RWPE1 (cell line): ENCODE results near the gene SH2B3.

Experiments
- CTCF ChIA-PET: fragments of 350-600 bp; sonication (Branson Sonifier 250); formaldehyde crosslinking; extraction: SDS; loops from one replicate; lab custom pipeline; 2021; lab: Yijun Ruan, JAX
- POLR2A ChIA-PET: fragments of 400-600 bp; formaldehyde crosslinking; extraction: SDS; loops from one replicate; lab custom pipeline; 2020; ENCODE audit warnings: antibody characterized with exemption; ENCODE audit not compliant: low non-redundant PET; lab: Yijun Ruan, JAX
- DNase-seq: peaks from one replicate; pipeline ENCODE4 v3.0.0; 2012; ENCODE audit warnings: low spot score
- H3K27ac ChIP-seq: fragments of 450-650 bp; 2 replicates; pipeline ENCODE4 v1.5.1; 2017
- TF ChIP-seq, protein P1 (sequence below): fragments of 450-650 bp; conservative IDR thresholded peaks from 2 replicates; pipeline ENCODE4 v1.5.1; 2017; ENCODE audit warnings: low read depth, mild to moderate bottlenecking

SH2B3 gene

DNA sequence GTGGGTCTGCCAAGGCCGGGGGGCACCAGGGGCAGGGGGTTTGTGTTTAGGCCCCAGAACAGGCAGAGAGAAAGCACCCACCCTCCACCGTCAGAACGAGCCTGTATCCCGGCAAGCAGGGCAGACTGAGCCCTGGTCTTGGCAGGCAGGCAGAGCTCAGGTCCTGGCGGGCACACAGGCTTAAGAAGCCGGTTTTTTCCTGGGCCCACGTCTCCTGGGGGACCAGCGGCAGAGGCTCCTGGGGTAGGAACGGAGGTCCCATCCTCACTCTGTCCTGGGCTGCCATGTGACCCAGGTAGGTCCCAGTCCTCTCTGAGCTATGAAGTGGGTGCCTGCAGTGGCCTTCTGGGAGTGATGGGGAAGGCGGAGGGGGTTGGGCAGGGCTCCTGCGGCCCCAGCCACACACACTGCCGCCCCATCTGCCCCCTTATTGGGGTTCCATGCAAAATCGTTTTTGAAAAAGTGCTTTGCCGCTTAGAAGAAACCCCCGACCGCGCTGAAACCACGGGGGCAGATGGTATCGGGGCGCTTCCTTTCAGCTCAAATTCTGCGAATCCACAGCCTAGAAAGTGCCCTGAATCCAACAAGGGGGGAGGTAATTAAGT is 24.2 kb downstream of the SH2B3 start:
- no peak for DNase-seq
- TF ChIP-seq, protein P1, sequence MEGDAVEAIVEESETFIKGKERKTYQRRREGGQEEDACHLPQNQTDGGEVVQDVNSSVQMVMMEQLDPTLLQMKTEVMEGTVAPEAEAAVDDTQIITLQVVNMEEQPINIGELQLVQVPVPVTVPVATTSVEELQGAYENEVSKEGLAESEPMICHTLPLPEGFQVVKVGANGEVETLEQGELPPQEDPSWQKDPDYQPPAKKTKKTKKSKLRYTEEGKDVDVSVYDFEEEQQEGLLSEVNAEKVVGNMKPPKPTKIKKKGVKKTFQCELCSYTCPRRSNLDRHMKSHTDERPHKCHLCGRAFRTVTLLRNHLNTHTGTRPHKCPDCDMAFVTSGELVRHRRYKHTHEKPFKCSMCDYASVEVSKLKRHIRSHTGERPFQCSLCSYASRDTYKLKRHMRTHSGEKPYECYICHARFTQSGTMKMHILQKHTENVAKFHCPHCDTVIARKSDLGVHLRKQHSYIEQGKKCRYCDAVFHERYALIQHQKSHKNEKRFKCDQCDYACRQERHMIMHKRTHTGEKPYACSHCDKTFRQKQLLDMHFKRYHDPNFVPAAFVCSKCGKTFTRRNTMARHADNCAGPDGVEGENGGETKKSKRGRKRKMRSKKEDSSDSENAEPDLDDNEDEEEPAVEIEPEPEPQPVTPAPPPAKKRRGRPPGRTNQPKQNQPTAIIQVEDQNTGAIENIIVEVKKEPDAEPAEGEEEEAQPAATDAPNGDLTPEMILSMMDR = no peak
- CTCF ChIA-PET = interaction anchor here (0.6 to 2.7 kb wide), 2 partner anchors 33 to 865 kb away, joined by 3 to 6 read pairs; no protein-coding TSS in a partner anchor
- POLR2A ChIA-PET = no interaction called here
- H3K27ac ChIP-seq = peak overlapping the region; percentile 85

DNA sequence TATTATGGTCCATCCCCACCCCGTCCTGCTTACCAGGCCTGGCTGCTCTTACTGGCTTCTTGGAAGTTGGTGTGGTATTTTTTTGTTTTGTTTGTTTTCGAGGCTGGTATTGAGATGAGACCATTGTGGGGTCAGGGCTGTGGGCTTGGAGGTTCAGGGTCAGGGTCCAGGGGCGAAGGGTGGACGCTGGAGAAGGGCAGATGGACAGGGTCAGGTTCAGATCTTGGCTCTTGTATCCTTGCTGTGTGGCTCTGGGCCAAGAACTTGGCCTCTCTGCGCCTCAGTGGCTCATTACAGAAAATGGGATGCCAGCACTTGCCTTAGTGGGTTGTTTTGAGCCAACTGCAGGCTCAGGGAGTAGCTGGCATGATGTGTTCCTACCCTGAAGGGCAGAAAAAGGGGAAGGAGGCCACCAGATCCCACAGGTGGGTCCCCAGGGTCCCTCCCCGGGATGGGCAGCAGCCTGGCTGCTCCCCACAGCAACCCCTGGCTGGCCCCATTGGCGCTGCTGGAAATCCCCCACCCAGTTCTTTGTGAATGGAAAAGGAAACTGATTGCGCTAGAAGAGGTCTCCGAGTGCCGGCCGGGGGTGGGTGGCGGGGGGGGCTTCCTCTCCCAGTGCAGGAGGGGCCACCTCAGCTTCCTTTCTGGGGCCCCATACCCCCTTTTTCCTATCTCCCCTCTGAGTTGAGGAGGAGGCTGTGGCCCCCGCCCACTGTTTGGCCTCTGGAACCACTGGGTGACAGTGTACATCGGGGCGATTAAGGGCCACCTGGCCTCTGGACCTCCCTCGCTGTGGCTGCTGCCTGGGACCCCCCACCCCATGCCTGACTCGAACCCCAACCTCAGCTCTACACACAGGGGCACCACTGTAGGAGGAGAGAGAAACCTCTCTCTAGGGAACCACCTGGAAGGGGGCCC is 25.0 kb downstream of the SH2B3 start:
- CTCF ChIA-PET = interaction anchor here (0.6 to 2.7 kb wide), 3 partner anchors 21 to 864 kb away, joined by 3 to 6 read pairs (median 3); no protein-coding TSS in a partner anchor
- TF ChIP-seq, protein P1 = no peak
- H3K27ac ChIP-seq = peak overlapping the region; percentile 85
- POLR2A ChIA-PET = no interaction called here
- no peak for DNase-seq

DNA sequence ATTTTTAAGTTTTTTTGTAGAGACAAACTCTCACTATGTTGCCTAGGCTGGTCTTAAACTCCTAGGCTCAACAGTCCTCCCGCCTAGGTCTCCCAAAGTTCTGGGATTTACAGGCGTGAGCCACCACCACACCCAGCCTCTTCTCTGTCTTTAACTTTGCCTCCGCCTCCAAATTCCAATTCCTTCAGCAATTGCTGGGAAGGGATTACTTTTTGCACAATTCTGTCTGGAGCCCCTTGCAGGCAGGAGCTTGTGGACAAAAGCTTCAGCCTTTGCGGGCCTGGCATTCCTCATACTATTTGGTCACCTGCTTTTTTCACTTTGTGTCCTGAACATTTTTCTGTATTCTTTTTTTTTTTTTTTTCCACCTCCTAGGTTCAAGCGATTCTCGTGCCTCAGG is 26.0 kb downstream of the SH2B3 start:
- POLR2A ChIA-PET = no interaction called here
- TF ChIP-seq, protein P1 = no peak
- peak overlapping the region; percentile 85 for H3K27ac ChIP-seq
- CTCF ChIA-PET = interaction anchor here (0.6 to 1.4 kb wide), 2 partner anchors 20 to 1000 kb away, joined by 3 to 7 read pairs; no protein-coding TSS in a partner anchor
- no peak for DNase-seq

DNA sequence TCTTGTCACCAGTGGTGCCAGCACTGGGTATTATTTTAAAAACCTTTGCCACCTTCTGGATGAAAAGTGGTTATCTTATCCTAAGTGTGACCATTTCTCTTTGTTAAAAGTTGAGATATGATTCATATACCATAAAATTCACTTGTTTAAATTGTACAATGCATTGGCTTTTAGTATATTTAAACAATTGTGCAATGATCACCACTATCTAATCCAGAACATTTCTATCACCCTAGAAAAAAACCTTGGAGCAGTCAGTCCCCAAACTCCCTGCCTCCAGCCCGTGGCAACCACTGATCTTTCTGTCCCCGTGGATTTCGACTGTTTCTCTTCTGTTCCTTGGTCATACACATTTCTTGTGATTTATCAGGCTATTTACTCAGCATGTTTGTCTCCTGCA is 28.3 kb downstream of the SH2B3 start:
- TF ChIP-seq, protein P1 = no peak
- no peak for DNase-seq
- H3K27ac ChIP-seq = no peak overlapping the region
- ChIA-PET CTCF (interaction anchor here (2.2 to 2.8 kb wide), 2 partner anchors 17 to 37 kb away, joined by 8 to 10 read pairs; no protein-coding TSS in a partner anchor), POLR2A (no interaction called here)

- TF ChIP-seq, protein P1 = no peak
- no peak for DNase-seq
- ChIA-PET CTCF (interaction anchor here (0.5 to 2.8 kb wide), 4 partner anchors 10 to 636 kb away, joined by 3 to 10 read pairs (median 6); no protein-coding TSS in a partner anchor), POLR2A (no interaction called here)
- H3K27ac ChIP-seq = peak overlapping the region; percentile 90
These were observed 29.1 kb downstream of the SH2B3 start for GRCh38 chr12:111434680-111435338.

GRCh38 chr12:111435661-111436201 is 30.0 kb downstream of the SH2B3 start:
- H3K27ac ChIP-seq = peak overlapping the region; percentile 90
- no peak for DNase-seq
- TF ChIP-seq, protein P1 = no peak
- ChIA-PET CTCF (interaction anchor here (0.5 to 2.8 kb wide), 4 partner anchors 9 to 637 kb away, joined by 3 to 10 read pairs (median 6); no protein-coding TSS in a partner anchor), POLR2A (no interaction called here)
